HL-60 (cell line): ENCODE measurements around the gene KIF2A.

Experiments used
- DNase-seq, 2 experiments: peaks; one replicate each; pipeline ENCODE4 v3.0.0-alpha.2; 2010 to 2020; ENCODE audit warnings: low read depth in 1 of 2, low spot score in 1 of 2
- H3K27ac ChIP-seq: fragments of 250-450 bp; sonication (Bioruptor Pico); replicated peaks from 2 replicates; pipeline ENCODE4 v1.5.1; 2020; ENCODE audit warnings: mild to moderate bottlenecking, moderate library complexity
- H3K27me3 ChIP-seq: fragments of 250-450 bp; sonication (Bioruptor Pico); 2 replicates; pipeline ENCODE4 v1.5.1; 2021; ENCODE audit warnings: mild to moderate bottlenecking, moderate library complexity; ENCODE audit not compliant: insufficient read depth, poor library complexity, severe bottlenecking
- H3K4me3 ChIP-seq: replicated peaks from 2 replicates; pipeline ENCODE4 v1.5.1; 2011; ENCODE audit warnings: mild to moderate bottlenecking, control low read depth, low read length; ENCODE audit not compliant: insufficient read depth
- CTCF ChIP-seq: IDR thresholded peaks from one replicate; pipeline ENCODE4 v1.5.1; 2011; ENCODE audit warnings: low read length, control low read depth, inconsistent platforms; ENCODE audit not compliant: insufficient read depth
- GABPA ChIP-seq: IDR thresholded peaks from 2 replicates; pipeline ENCODE4 v1.6.1; 2012; ENCODE audit warnings: low read depth
- POLR2AphosphoS5 ChIP-seq: IDR thresholded peaks from 2 replicates; pipeline ENCODE4 v1.6.1; 2012; ENCODE audit warnings: low read depth
- SPI1 ChIP-seq: IDR thresholded peaks from 2 replicates; pipeline ENCODE4 v1.6.1; 2012; ENCODE audit warnings: low read depth, mild to moderate bottlenecking, borderline replicate concordance
- TF ChIP-seq, protein P1 (sequence below): IDR thresholded peaks from 2 replicates; pipeline ENCODE4 v1.6.1; 2012; ENCODE audit warnings: low read depth; ENCODE audit not compliant: insufficient replicate concordance

Gene KIF2A

GRCh38 chr5:62283005-62283404 lies 23.0 kb upstream of the KIF2A start:
- Histone ChIP-seq H3K27ac (no peak overlapping the region), H3K27me3 (no peaks in the 10 kb centered on the region), H3K4me3 (no peak overlapping the region)
- DNase-seq: no peak
- TF ChIP-seq GABPA (no peak), SPI1 (no peak), CTCF (no peak), POLR2AphosphoS5 (no peak)
- TF ChIP-seq, protein P1, sequence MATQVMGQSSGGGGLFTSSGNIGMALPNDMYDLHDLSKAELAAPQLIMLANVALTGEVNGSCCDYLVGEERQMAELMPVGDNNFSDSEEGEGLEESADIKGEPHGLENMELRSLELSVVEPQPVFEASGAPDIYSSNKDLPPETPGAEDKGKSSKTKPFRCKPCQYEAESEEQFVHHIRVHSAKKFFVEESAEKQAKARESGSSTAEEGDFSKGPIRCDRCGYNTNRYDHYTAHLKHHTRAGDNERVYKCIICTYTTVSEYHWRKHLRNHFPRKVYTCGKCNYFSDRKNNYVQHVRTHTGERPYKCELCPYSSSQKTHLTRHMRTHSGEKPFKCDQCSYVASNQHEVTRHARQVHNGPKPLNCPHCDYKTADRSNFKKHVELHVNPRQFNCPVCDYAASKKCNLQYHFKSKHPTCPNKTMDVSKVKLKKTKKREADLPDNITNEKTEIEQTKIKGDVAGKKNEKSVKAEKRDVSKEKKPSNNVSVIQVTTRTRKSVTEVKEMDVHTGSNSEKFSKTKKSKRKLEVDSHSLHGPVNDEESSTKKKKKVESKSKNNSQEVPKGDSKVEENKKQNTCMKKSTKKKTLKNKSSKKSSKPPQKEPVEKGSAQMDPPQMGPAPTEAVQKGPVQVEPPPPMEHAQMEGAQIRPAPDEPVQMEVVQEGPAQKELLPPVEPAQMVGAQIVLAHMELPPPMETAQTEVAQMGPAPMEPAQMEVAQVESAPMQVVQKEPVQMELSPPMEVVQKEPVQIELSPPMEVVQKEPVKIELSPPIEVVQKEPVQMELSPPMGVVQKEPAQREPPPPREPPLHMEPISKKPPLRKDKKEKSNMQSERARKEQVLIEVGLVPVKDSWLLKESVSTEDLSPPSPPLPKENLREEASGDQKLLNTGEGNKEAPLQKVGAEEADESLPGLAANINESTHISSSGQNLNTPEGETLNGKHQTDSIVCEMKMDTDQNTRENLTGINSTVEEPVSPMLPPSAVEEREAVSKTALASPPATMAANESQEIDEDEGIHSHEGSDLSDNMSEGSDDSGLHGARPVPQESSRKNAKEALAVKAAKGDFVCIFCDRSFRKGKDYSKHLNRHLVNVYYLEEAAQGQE: no peak

- Histone ChIP-seq H3K27me3 (no peaks in the 10 kb centered on the region), H3K4me3 (no peak overlapping the region), H3K27ac (no peak overlapping the region)
- TF ChIP-seq SPI1 (no peak), CTCF (no peak), POLR2AphosphoS5 (no peak), GABPA (no peak)
- TF ChIP-seq, protein P1: no peak
- DNase-seq: no peak
Observed at GRCh38 chr5:62283861-62284260, 22.1 kb upstream of the KIF2A start.

DNA sequence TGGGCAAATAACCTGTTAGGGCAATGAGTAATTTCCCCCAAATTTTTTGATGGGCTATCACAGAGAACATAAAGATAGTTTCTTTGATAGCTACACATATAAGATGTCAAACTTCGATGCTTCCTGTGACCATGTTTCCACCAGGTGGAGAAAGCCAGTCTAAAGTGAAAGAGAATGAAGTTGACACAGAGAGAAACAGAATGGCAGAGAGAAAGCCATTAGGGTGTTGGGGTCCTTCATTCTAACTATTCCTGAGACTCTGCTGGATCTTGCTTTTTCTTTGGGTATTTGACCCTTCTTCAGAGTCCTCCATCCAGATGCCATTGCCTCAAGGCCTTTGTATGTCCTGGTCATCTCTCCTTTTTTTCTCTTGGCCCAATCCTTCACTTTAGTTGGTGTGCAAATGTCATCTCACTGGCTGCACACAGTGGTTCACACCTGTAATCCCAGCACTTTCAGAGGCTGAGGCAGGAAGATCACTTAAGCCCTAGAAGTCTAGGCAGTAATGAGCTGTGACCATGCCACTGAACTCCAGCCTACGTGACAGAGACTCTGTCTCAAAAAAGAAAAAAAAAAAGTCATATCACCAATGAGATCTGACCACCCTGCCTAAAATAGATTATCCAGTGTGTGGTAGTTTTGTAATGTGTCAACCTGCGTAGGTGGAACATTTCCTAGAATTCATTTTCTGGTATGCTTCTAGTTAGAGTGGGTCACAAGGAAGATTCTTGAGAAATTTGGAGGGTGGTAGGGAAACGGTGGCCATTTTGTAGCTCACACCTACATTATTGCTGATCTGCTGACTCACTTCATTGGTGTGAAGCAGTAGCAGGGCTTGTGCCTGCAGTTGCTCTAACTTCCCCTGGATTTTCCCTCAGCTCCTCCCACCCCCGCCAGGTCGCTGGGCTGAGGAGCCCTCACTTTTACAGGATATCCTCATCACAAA lies 20.8 kb upstream of the KIF2A start:
- no peaks in the 10 kb centered on the region for H3K27me3 ChIP-seq
- no peak overlapping the region for H3K27ac ChIP-seq
- no peak overlapping the region for H3K4me3 ChIP-seq
- DNase-seq: no peak
- TF ChIP-seq CTCF (no peak), POLR2AphosphoS5 (no peak), GABPA (no peak), SPI1 (no peak)
- TF ChIP-seq, protein P1: no peak
